HG03060 (cell line): ENCODE data around the gene CPT1B.

ENCODE experiments used
- ATAC-seq: cut with Tn5 transposase; IDR thresholded peaks from one replicate; pipeline ENCODE4 v1.9.1; 2021; ENCODE audit warnings: low read depth, moderate number of reproducible peaks; ENCODE audit not compliant: unreplicated experiment

The CPT1B gene

GRCh38 chr22:50587407-50587806, 9.2 kb upstream of the CPT1B start:
- ATAC-seq, result no peak

- no peak for ATAC-seq
Observed at GRCh38 chr22:50586416-50586815, 8.2 kb upstream of the CPT1B start.

- ATAC-seq, result no peak
Observed at GRCh38 chr22:50585781-50586180, 7.6 kb upstream of the CPT1B start.

GRCh38 chr22:50585238-50585637, 7.0 kb upstream of the CPT1B start:
- ATAC-seq, result no peak

- ATAC-seq, result no peak
Observed at GRCh38 chr22:50584106-50585096, 6.2 kb upstream of the CPT1B start.

- peak; percentile 9 for ATAC-seq
Observed at GRCh38 chr22:50583294-50583861, 5.2 kb upstream of the CPT1B start.

GRCh38 chr22:50582493-50583293, 4.5 kb upstream of the CPT1B start, which contains the start of gene CHKB:
CHKB (minus strand) TSS chr22:50582849; CDS start chr22:50582781, 68 bp downstream.
- peak; percentile 80 for ATAC-seq

GRCh38 chr22:50581950-50582492, 3.8 kb upstream of the CPT1B start:
- no peak for ATAC-seq

GRCh38 chr22:50581031-50581949, 3.1 kb upstream of the CPT1B start:
- no peak for ATAC-seq

GRCh38 chr22:50579752-50580151, 1.5 kb upstream of the CPT1B start:
- no peak for ATAC-seq

- ATAC-seq, result no peak
Observed at GRCh38 chr22:50578776-50579310, 616 bp upstream of the CPT1B start.

- no peak for ATAC-seq
Observed at GRCh38 chr22:50577697-50577986, 585 bp downstream of the CPT1B start.

GRCh38 chr22:50576806-50577696, 1.2 kb downstream of the CPT1B start:
- ATAC-seq, result no peak

GRCh38 chr22:50576070-50576469, 2.2 kb downstream of the CPT1B start:
- ATAC-seq, result no peak

- no peak for ATAC-seq
Observed at GRCh38 chr22:50575426-50575941, 2.7 kb downstream of the CPT1B start.

- no peak for ATAC-seq
Observed at GRCh38 chr22:50574383-50574755, 3.9 kb downstream of the CPT1B start.

- ATAC-seq, result no peak
Observed at GRCh38 chr22:50573491-50574382, 4.5 kb downstream of the CPT1B start.
